Stimulated activated CD4-positive, alpha-beta T cell treated with anti-CD3 and anti-CD28 coated beads, Interleukin-15, amount 100 ng/mL, for 1 hour (primary cell): ENCODE data around the gene TMEM125.

Experiments
- DNase-seq, 2 donors: peaks; one replicate each; pipeline ENCODE4 v3.0.0-alpha.2; 2020; ENCODE audit warnings: low read depth in 1 of 2, low spot score in 1 of 2

The TMEM125 gene

DNA sequence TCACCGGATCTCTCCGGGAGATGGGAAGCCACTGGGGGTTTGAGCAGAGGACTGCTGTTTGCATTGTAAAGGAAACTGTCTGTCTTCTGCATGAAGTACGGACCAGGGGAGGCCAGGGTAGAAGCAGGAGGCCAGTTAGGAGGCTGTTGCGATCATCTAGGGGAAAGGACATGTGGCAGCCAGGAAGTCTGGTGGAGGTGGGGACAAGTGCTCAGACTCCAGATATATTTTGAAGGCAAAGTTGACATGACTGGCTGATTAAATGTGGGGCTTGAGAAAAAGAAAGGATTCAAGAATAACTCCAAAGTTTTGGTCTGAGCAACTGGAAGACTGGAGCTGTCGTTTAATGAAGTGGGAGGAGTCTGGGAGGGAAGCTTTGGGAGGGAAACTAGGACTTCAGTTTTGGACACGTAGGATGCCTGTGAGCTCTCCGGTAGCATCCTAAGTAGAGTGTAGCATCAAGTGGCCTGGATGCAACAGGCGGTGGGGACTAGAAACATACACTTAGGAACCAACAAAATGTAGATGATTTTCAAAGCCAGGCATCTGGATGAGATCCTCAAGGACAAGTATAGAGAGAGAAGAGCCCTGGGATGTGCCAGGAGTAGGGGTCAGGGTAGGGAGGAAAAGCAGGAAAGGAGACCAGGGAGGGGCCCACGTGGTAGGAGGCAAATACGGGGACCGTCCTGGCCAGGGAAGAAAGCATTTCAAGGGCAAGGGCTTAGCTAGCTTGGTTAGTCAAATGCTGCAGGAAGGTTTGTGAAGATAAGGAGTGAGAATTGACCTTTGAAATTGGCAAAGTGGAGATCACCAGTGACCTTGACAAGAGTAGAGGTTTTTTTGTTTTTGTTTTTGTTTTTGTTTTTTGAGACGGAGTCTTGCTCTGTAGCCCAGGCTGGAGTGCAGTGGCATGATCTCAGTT lies 19.3 kb downstream of the TMEM125 start:
- no peak for DNase-seq

DNA sequence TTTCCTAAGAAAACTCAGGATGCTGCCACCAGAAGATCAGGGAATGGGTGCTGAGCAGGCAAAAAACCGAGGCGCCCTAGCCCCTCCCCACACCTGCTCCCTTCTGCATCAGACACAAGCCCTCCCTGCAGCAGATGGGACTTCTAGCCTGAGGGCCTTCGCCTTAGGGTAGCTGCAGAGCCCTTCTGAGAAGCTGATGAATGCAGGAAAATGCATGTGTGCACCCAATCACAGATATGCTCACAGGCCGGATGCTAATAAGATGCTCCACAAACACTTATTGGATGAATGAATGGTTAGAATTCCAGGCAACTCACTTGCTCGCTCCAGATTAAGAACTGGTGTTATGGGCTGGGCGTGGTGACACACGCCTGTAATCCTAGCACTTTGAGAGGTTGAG lies 22.4 kb downstream of the TMEM125 start:
- DNase-seq, result no peak

DNA sequence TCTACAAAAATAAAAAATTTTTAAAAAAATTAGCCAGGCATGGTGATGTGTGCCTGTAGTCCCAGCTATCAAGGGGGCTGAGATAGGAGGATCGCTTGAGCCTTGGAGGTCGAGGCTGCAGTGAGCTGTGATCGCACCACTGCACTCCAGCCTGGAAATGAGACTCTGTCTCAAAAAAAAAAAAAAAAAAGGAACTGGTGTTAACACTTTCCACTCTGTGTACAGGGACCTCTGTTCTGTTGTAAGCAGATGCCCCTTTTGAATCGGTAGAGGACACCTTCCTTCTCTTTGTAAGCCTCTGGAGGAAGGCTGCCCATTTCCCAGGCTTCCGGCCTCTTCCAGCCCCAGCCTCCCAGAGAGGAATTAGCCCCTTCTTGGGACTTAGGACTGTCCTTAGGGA lies 22.9 kb downstream of the TMEM125 start:
- DNase-seq, result no peak

DNA sequence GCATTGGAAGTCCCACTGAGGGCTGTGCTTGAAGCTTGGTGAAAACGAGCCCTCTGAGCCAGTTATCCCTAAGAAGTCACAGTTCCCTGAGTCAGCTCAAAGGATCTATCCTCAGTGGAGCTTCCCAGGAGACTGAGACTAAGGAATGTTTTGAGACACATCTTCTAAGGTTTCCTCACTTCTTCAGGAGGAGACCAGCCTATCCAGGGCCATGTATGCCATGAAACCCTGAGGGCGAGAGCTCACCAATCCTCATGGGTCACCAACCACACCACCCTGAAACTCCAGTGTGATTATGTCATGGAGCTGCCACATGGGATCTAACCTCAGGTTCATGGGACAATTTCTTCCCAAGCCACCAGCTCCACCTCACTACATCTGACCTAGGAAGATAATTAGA lies 23.4 kb downstream of the TMEM125 start:
- DNase-seq, result no peak

DNA sequence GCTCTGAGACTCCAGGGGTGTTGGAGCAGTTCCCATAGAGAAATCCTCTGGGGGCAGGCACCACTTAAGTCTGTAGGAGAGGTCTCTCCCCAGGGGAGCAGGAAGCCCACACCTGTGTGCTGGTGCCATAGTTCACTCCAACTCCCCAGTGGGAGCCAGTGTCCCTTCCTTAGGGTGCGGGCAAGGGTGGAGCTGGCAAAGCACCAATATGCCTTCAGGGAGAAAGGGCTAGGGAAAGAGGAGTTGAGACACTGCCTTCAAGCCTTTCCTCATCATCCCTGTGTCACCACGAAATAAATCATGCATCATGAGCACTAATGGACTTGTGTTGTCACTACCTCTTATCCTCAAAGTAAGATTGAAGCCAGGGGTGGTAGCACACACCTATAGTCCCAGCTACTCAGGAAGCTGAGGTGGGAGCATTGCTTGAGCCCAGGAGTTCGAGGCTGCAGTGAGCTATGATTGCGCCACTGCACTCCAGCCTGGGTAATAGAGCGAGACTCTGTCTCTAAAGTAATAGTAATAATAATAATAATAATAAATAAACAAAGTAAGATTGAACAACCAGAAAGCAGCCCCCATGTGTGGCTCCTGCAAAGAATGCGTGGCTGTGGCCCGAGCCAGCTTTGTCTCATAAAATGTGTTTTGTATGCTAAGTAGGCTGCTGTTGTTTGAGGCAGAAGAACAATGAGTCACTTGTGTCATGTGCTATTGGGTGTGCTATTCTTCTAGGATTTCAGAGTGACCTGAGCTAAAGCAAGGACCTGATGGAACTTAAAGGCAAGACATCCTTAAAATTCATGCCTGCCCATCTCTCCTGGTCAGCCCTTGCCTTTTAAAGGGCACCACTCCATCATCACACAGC lies 24.3 kb downstream of the TMEM125 start:
- DNase-seq, result no peak

DNA sequence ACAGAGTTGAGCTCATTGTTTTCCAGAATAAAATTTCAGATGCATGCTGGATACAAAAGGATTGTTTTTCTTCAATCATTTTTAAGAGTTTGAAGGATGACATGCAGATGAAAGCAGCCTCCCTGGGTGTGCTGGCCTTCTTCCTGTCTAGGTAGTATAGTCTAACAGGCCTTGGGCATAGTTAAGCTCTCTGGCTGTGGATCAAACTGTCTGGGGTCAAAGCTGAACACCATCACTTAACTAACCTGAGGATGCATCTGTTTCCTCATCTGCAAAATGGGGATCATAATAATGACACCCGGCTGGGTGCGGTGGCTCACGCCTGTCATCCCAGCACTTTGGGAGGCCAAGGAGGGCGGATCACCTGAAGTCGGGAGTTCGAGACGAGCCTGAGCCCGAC lies 25.0 kb downstream of the TMEM125 start:
- DNase-seq, result no peak

DNA sequence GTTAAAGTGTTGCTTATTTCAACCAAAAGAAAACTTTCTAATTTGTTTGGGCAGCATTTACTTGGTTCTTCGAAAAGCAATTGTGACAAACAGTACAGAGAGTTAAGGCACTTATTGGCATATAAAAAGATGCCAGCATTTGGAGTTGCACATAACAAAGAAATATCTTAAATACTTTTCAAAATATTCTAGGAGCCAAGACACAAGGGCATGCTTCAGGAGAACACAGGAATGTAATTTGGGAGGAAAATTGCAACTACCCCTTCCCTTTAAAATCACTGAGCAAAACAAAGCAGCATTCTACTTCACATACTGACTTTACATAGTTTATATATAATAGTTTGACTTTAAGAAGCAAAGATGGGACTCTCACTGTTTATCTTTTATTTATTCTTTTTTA lies 26.4 kb downstream of the TMEM125 start:
- no peak for DNase-seq

DNA sequence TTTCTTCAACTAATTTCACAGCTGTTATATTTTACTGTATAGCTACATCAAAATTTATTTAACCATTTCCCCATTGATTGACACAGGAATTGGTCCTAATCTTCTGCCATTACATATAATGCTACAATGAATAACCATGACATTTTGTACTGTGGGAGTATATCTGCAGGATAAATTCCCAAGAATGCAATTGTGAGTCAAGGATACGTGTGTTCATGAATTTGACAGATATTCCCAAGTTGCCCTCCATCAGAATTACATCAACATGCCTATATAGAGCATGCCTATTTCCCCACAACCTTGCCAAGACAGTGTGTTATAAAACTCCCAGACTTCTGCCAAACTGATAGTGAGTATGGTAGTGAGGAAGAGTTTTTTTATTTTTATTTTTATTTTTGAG lies 28.3 kb downstream of the TMEM125 start:
- no peak for DNase-seq

DNA sequence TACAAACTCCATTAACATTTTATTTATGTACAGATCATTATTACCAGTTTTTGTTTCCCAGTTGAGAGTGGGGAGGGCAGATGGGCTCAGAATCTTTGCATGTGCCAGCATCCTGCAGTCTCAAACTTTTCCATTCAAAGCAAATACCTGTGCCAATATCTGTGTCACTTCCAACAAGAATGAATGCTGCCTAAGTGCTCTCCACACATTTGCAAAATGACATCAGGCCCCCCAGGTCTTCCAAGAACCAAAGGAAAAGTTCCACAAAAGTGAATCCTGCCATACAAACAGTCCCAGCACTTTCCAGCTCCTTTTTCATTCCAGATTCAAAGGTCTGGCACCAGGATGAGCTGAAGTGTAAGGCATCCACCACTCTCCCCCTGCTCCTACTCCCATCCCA lies 29.3 kb downstream of the TMEM125 start:
- DNase-seq, result no peak

DNA sequence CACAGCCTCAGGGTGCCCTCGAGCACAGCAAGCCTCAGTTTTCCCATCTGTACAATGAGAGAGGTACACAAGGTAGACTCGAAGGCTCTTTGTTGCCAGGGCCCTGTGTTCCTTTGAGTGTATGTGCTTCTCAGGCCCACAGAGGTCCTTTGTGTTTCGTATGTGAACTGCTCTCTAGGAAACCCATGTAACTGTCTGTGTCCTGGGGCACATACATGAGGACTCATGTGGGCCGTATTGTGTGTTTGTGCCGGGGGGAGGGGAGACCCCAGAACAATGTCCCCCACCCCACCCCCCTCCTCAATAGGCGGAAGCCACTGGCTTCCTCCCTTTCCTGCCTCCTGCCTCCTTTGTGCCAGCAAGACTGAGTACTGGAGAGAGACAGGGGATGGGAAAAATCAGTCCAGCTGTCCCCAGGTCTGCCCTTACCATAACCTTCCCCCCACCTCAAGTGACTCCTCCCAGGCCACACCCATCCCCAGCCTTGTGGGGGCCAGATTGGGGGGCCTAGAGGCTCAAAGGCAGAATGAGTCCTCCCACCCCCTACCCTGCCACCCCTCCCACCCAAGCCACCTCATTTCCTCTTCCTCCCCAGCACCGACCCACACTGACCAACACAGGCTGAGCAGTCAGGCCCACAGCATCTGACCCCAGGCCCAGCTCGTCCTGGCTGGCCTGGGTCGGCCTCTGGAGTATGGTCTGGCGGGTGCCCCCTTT lies 30.8 kb downstream of the TMEM125 start, which contains the start of gene TIE1:
TIE1 (plus strand) TSS at position 605 of the 717 bp plus-strand sequence; CDS start at position 695, 90 bp downstream.
- DNase-seq, result no peak

DNA sequence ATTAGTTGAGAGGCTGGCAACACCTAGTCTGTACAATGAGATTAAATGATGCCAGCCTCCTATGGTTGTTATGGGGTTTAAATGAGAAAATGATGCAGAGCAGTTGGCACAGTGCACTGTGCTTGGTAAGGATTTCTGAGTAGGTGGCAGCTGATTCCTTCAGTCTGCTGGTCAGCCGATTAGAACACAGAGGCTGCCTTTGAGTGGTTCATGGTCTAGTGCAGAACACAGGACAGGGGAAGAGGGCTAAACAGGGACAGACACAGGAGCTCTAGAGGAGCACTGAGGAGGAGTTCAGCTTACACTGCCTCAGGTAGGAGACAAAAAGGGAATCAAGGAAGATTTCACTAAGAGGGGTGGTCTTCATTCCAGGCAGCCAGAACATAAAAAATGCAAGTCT lies 32.4 kb downstream of the TMEM125 start:
- DNase-seq, result no peak

DNA sequence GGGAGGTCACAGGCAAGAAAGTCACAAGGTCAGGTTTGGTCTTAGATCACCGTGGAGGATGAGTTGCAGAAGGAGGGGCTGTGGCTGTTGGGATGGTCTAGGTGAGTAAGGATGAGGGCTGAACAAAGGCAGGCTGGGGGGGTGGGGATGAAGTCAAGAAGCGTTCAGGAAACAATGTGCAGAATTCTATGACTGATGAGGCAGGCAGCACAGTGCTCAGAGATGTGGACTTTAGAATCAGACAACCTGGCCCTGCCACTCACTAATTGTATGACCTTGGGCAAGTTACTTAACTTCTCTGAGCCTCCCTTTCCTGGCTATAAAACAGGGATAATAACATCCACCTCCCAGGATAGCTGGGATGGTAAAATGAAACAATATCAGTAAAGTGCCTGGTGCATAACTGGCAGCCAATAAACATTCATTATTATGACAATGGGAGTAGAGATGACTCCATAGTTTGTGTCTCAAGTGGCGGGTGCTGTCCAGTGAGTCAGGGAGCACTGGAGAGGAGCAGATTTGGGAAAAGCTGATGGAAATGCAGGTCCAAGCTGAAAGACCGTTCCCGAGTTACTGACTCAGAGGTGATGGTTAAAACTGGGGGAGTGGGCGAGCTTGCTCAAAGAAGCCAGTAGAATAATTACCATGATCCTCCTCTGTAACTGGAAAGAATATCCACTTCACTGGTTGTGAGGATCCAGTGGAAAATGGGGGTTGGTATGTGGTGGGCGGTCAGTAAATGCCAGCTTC lies 33.1 kb downstream of the TMEM125 start:
- DNase-seq, result no peak

DNA sequence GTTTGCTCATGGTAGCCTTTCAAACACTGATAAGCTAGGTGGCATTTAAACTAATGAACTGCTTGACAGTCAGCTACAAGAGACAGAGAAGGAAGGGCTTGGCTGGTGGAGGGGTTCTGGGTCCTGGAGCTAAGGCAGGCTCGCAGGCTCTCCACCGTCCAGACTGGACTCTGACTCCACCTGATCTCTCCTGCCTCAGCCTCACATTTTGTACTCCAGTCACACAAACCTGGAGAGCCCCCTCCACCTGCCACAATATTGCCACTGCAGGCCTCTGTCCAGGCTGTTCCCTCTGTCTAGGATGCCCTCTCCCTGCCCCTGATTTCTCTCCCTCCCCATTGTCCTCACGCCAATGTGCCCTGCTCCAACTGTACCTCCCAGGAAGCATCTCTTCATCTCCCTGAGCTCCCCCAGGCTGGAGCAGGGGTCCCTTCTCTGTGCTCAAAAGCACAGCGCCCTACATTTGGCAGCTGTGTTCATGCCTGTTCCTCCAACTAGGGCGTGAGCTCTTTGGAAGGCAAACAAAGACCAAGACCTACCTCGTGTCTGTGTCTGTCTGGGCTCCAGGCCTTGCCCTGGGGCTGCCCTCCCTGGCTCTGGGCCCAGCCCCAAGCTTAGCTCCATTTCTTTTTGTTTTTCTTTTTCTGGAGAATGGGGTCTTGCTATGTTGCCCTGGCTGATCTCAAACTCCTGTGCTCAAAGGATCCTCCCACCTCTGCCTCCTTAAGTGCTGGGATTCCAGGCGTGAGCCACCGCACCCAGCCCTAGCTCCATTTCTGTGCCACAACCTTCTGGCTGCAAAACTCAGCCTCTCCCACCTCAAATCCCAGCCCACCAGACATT lies 33.9 kb downstream of the TMEM125 start:
- no peak for DNase-seq

DNA sequence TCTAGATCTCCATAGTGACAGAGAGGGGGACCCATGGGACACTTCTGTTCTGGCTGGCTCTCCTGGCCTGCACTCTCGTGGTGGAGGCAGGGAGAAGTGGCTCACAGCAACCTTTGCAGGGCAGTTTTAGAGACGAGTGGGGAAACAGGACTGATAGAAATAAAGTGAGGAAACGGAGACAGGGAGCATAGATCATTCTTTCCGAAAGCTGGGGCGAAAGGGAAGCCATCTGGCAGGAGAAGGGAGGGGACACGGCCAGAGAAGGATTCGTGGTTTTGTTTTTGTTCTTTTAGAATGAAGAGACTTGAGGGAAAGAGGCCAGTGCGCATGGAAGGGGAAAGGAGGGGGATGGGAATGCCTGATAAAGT lies 34.5 kb downstream of the TMEM125 start:
- DNase-seq, result no peak

DNA sequence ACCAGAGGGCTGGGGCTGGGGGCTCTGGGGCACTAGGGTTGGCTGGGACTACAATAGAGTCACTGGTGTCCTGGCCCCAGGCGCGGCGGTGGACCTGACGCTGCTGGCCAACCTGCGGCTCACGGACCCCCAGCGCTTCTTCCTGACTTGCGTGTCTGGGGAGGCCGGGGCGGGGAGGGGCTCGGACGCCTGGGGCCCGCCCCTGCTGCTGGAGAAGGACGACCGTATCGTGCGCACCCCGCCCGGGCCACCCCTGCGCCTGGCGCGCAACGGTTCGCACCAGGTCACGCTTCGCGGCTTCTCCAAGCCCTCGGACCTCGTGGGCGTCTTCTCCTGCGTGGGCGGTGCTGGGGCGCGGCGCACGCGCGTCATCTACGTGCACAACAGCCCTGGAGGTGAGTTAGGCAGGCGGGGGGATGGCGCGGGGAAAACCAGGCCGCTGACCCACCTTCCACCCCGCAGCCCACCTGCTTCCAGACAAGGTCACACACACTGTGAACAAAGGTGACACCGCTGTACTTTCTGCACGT lies 35.1 kb downstream of the TMEM125 start:
- DNase-seq, result no peak

DNA sequence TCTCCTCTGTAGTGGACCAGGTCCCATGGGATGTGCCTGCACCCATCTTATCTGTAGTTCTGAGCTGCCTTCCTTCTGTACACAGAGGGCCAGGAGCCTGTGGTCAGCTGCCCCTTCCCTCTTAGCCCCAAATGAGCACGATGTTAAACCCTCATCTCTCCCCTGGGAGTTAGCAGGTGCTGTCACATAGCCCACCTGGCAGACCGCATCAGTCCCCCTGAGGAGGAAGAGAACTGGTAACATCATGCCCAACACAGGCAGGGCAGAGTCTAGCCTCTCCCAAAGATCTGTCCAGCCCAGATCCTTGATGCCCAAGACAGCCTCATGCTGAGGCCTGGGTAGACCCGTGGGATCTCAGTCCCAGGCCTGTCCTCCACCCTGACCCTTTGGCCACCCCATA lies 35.7 kb downstream of the TMEM125 start:
- no peak for DNase-seq

DNA sequence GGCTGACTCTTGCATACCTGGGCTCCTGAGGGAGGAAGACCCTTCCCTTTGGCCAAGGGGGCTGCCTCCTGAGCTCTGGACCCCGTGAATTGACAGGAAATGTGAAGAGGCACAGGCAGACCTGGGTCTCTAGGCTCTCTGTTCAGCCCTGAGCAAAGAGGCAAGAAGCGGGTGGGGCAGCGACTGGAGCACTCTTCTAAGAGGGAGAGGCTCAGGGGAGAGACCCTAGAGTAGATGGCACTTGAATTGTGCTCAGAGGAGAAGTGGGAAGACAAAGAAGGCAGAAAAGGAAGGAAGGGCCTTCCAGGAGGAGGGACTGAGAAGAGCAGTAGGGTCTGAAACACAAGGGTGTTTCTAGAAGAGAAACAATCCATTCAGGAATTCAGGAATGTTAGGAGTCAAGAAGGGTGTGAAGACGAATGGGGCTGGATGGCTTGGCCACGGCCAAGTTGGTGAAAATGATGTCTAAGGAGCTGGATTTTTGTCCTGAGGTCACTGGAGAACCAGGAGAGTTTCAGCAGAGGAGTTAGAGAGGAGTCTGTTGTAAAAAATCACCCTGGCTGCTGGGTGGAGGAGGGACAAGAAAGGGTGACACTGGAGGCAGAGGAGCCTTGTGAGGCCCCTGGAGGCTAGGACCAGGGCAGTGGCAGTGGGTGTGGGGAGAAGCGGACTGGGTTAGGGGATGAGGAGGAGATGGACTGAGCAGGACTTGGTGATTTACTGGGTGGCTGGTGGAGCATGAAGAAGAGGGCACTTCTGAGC lies 36.3 kb downstream of the TMEM125 start:
- DNase-seq, result no peak

DNA sequence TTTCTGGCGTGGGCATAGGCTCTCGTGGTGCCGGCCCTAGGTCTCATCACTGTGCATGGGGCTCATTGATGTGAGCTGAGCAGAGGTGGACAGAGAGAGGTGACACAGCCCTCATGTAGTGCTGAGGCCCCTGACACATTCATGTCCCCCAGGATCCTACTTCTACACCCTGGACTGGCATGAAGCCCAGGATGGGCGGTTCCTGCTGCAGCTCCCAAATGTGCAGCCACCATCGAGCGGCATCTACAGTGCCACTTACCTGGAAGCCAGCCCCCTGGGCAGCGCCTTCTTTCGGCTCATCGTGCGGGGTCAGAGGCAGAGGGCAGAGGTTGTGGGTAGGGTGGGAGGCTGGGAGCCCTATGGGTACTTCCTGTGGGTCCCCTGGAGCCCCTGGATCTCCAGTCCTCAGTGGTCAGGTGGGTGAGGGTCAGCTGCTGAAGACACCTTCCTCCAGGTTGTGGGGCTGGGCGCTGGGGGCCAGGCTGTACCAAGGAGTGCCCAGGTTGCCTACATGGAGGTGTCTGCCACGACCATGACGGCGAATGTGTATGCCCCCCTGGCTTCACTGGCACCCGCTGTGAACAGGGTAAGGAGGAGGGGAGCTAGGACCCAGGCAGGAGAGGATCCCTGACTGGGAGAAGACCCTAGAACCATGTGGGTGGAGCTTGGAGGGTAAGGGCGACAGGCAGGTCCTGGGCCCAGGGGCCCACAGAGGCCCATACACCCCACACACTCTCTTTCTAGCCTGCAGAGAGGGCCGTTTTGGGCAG lies 37.1 kb downstream of the TMEM125 start:
- DNase-seq, result no peak
